ENCODE measurements around the gene LTO1.
"Not testable (repeated sequence)": the region's sequence is repeated elsewhere in the genome, so short reads cannot be mapped to it uniquely, and the experiment has no call there.

The LTO1 gene

DNA sequence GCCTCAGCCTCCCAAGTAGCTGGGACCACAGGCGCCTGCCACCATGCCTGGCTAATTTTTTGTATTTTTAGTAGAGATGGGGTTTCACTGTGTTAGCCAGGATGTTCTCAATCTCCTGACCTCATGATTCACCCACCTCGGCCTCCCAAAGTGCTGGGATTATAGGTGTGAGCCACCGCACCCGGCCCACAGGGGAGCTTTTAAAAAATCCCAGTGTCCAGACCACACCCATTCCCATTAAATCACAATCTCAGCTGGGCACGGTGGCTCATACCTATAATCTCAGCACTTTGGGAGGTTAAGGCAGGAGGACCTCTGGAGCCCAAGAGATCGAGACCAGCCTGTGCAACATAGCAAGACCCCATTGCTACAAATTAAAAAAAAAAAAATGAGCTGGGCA lies 20.8 kb upstream of the LTO1 start:
- not testable (repeated sequence) for H3K14ac ChIP-seq (ENCODE audit: low read length); H2BK120ac ChIP-seq (ENCODE audit: insufficient read depth, low read length, poor library complexity); H3K4me3 ChIP-seq (ENCODE audit: low read depth, low read length); H4K12ac ChIP-seq (ENCODE audit: low read depth, low read length); H3K18ac ChIP-seq (ENCODE audit: low read length); H3K36me3 ChIP-seq (ENCODE audit: control insufficient read depth in 1 of 2, insufficient read depth in 2 of 2, low read length in 2 of 2); H3K27me3 ChIP-seq (ENCODE audit: insufficient read depth, low read length); H2AK5ac ChIP-seq (ENCODE audit: low read length); H4K8ac ChIP-seq (ENCODE audit: low read depth, low read length); H3K9ac ChIP-seq (ENCODE audit: low read length); H3K4me1 ChIP-seq (ENCODE audit: control insufficient read depth in 1 of 2, insufficient read depth in 2 of 2, low read length in 2 of 2); H3K23ac ChIP-seq (ENCODE audit: low read length); H2AFZ ChIP-seq (ENCODE audit: insufficient read depth, low read length, poor library complexity); H2BK5ac ChIP-seq (ENCODE audit: low read depth, low read length, poor library complexity); H2BK12ac ChIP-seq (ENCODE audit: low read length); H3K4me2 ChIP-seq (ENCODE audit: low read length); H4K91ac ChIP-seq (ENCODE audit: low read depth, low read length); H3K79me1 ChIP-seq (ENCODE audit: low read length); H3K79me2 ChIP-seq (ENCODE audit: control insufficient read depth, insufficient read depth, low read length, poor library complexity); H3K9me3 ChIP-seq (ENCODE audit: insufficient read depth, low read depth, low read length); H3K27ac ChIP-seq (ENCODE audit: low read depth, low read length); H3K4ac ChIP-seq (ENCODE audit: low read depth, low read length)
- no CpG with 5 or more reads among the region's 6 CpGs for WGBS (ENCODE audit: extremely low coverage, insufficient coverage, insufficient read length)
- DNase-seq = peak in 1 of 2 donors; percentile 17

GRCh38 chr11:69695581-69695980 lies 20.4 kb upstream of the LTO1 start:
- H3K14ac ChIP-seq (ENCODE audit: low read length) = no peak overlapping the region

DNA sequence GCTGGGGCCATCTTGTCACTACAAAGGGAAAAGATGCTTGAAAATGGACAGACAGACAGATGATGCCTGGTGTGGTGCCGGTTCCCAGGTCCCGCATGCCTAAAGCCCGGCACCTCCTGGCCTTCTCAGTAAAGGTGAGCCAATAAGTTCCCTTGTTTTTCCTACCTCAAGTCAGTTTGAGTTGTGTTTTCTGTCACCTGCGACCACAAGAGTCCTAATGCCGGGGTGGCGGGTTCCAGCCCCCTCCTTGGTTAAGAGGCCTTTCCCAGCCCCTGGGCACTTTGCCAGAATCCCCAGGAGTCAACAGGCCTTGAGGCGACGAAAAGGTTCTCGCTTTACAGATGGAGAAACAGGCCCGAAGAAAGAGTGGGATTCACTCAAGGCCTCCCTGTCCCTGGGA lies 19.6 kb upstream of the LTO1 start:
- Histone ChIP-seq H3K79me1 (ENCODE audit: low read length) (no peaks in the 10 kb centered on the region), H3K79me2 (ENCODE audit: control insufficient read depth, insufficient read depth, low read length, poor library complexity) (no peaks in the 10 kb centered on the region), H2BK12ac (ENCODE audit: low read length) (no peak overlapping the region), H4K8ac (ENCODE audit: low read depth, low read length) (no peak overlapping the region), H3K36me3 (ENCODE audit: control insufficient read depth in 1 of 2, insufficient read depth in 2 of 2, low read length in 2 of 2) (no peaks in the 10 kb centered on the region), H3K18ac (ENCODE audit: low read length) (no peak overlapping the region), H3K4me3 (ENCODE audit: low read depth, low read length) (no peak overlapping the region), H2AFZ (ENCODE audit: insufficient read depth, low read length, poor library complexity) (no peak overlapping the region), H4K91ac (ENCODE audit: low read depth, low read length) (no peak overlapping the region), H4K12ac (ENCODE audit: low read depth, low read length) (no peak overlapping the region), H3K9ac (ENCODE audit: low read length) (no peak overlapping the region), H3K4ac (ENCODE audit: low read depth, low read length) (no peak overlapping the region), H3K4me2 (ENCODE audit: low read length) (no peak overlapping the region), H3K9me3 (ENCODE audit: insufficient read depth, low read depth, low read length) (no peaks in the 10 kb centered on the region), H3K27ac (ENCODE audit: low read depth, low read length) (no peak overlapping the region), H3K23ac (ENCODE audit: low read length) (no peak overlapping the region), H3K4me1 (ENCODE audit: control insufficient read depth in 1 of 2, insufficient read depth in 2 of 2, low read length in 2 of 2) (no peaks in the 10 kb centered on the region), H2AK5ac (ENCODE audit: low read length) (no peak overlapping the region), H3K27me3 (ENCODE audit: insufficient read depth, low read length) (no peaks in the 10 kb centered on the region), H3K14ac (ENCODE audit: low read length) (no peak overlapping the region), H2BK120ac (ENCODE audit: insufficient read depth, low read length, poor library complexity) (no peak overlapping the region), H2BK5ac (ENCODE audit: low read depth, low read length, poor library complexity) (no peak overlapping the region)
- no CpG with 5 or more reads among the region's 10 CpGs for WGBS (ENCODE audit: extremely low coverage, insufficient coverage, insufficient read length)
- no peak for DNase-seq

More at GRCh38 chr11:69695581-69695980, 20.4 kb upstream of the LTO1 start:
- H3K27ac ChIP-seq (ENCODE audit: low read depth, low read length) = no peak overlapping the region
- H4K91ac ChIP-seq (ENCODE audit: low read depth, low read length) = no peak overlapping the region
- no peak overlapping the region for H2AFZ ChIP-seq (ENCODE audit: insufficient read depth, low read length, poor library complexity)
- no peak overlapping the region for H3K4ac ChIP-seq (ENCODE audit: low read depth, low read length)
- no CpG with 5 or more reads among the region's 7 CpGs for WGBS (ENCODE audit: extremely low coverage, insufficient coverage, insufficient read length)
- no peaks in the 10 kb centered on the region for H3K4me1 ChIP-seq (ENCODE audit: control insufficient read depth in 1 of 2, insufficient read depth in 2 of 2, low read length in 2 of 2)
- no peak overlapping the region for H2AK5ac ChIP-seq (ENCODE audit: low read length)
- no peak overlapping the region for H3K9ac ChIP-seq (ENCODE audit: low read length)
- no peak overlapping the region for H3K18ac ChIP-seq (ENCODE audit: low read length)
- H3K4me2 ChIP-seq (ENCODE audit: low read length) = no peak overlapping the region
- no peak overlapping the region for H2BK5ac ChIP-seq (ENCODE audit: low read depth, low read length, poor library complexity)
- H3K36me3 ChIP-seq (ENCODE audit: control insufficient read depth in 1 of 2, insufficient read depth in 2 of 2, low read length in 2 of 2) = no peaks in the 10 kb centered on the region
- no peak overlapping the region for H3K4me3 ChIP-seq (ENCODE audit: low read depth, low read length)
- H2BK12ac ChIP-seq (ENCODE audit: low read length) = no peak overlapping the region
- H2BK120ac ChIP-seq (ENCODE audit: insufficient read depth, low read length, poor library complexity) = no peak overlapping the region
- H3K27me3 ChIP-seq (ENCODE audit: insufficient read depth, low read length) = no peaks in the 10 kb centered on the region
- no peaks in the 10 kb centered on the region for H3K79me2 ChIP-seq (ENCODE audit: control insufficient read depth, insufficient read depth, low read length, poor library complexity)
- H3K79me1 ChIP-seq (ENCODE audit: low read length) = no peaks in the 10 kb centered on the region
- no peaks in the 10 kb centered on the region for H3K9me3 ChIP-seq (ENCODE audit: insufficient read depth, low read depth, low read length)
- DNase-seq = peak; percentile 45 to 79
- H3K23ac ChIP-seq (ENCODE audit: low read length) = no peak overlapping the region
- no peak overlapping the region for H4K12ac ChIP-seq (ENCODE audit: low read depth, low read length)
- no peak overlapping the region for H4K8ac ChIP-seq (ENCODE audit: low read depth, low read length)

DNA sequence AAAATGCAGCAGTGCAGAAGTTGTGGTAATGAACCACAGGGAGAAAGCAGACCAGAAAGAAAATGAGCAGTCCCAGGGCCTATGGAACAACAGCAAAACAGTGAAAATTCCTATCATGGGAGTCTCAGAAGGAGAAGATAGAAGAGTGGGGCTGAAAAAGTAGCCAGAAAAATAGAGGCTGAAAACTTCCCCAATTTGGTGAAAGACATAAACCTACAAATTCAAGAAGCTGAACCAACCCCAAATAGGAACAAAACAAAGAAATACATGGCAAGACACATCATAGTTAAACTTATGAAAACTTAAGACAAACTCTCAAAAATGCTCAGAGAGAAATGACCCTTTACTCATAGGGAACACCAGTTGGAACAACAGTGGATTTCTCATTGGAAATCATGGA lies 17.3 kb upstream of the LTO1 start:
- no peak for DNase-seq
- H3K18ac ChIP-seq (ENCODE audit: low read length) = no peak overlapping the region
- H3K4me1 ChIP-seq (ENCODE audit: control insufficient read depth in 1 of 2, insufficient read depth in 2 of 2, low read length in 2 of 2) = no peaks in the 10 kb centered on the region

More for the DNA sequence above, 17.3 kb upstream of the LTO1 start:
- no peak overlapping the region for H2BK120ac ChIP-seq (ENCODE audit: insufficient read depth, low read length, poor library complexity)
- no peak overlapping the region for H3K4ac ChIP-seq (ENCODE audit: low read depth, low read length)
- H3K27ac ChIP-seq (ENCODE audit: low read depth, low read length) = no peak overlapping the region
- no peaks in the 10 kb centered on the region for H3K36me3 ChIP-seq (ENCODE audit: control insufficient read depth in 1 of 2, insufficient read depth in 2 of 2, low read length in 2 of 2)
- H3K9ac ChIP-seq (ENCODE audit: low read length) = no peak overlapping the region
- H2BK5ac ChIP-seq (ENCODE audit: low read depth, low read length, poor library complexity) = no peak overlapping the region
- no peak overlapping the region for H4K8ac ChIP-seq (ENCODE audit: low read depth, low read length)
- no peak overlapping the region for H4K91ac ChIP-seq (ENCODE audit: low read depth, low read length)
- H2AFZ ChIP-seq (ENCODE audit: insufficient read depth, low read length, poor library complexity) = no peak overlapping the region
- H2BK12ac ChIP-seq (ENCODE audit: low read length) = no peak overlapping the region
- no peak overlapping the region for H3K14ac ChIP-seq (ENCODE audit: low read length)
- H3K23ac ChIP-seq (ENCODE audit: low read length) = no peak overlapping the region
- no peak overlapping the region for H4K12ac ChIP-seq (ENCODE audit: low read depth, low read length)
- H3K79me2 ChIP-seq (ENCODE audit: control insufficient read depth, insufficient read depth, low read length, poor library complexity) = no peaks in the 10 kb centered on the region
- no peaks in the 10 kb centered on the region for H3K27me3 ChIP-seq (ENCODE audit: insufficient read depth, low read length)
- no peak overlapping the region for H3K4me3 ChIP-seq (ENCODE audit: low read depth, low read length)
- no peaks in the 10 kb centered on the region for H3K79me1 ChIP-seq (ENCODE audit: low read length)
- no peak overlapping the region for H2AK5ac ChIP-seq (ENCODE audit: low read length)
- H3K4me2 ChIP-seq (ENCODE audit: low read length) = no peak overlapping the region
- no peaks in the 10 kb centered on the region for H3K9me3 ChIP-seq (ENCODE audit: insufficient read depth, low read depth, low read length)

Measured in trophoblast cell (in vitro differentiated cells and primary cell).